Measurements from ENCODE around the gene KCNJ12. TPM values are rescaled to one million over a fixed set of nuclear protein-coding genes. Genes with fewer than 3 reads are reported as not detected.

The KCNJ12 gene
- total RNA-seq, 4 donors from 2014 or later: 0.84 to 2.4 (median 1.7) TPM

DNA sequence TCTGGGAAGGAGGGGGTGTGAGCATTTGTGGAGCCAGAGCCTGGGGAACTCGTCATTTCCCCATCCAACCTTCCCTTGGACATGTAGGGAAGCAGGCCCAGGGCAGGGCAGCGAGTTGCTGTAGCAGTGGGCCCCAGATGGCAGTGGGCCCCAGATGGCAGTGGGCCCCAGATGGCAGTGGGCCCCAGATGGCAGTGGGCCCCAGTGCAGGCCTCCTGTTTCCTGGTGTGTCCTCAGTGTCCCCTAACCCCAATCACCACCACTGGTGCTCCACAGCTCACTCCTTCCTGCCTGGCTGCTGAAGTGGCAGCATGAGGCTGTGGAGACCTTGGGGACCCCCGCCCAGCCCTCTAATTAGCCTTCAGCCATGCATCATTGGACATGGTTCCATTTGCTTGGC, 4.5 kb downstream of the KCNJ12 start:
- TF ChIP-seq, protein P1, sequence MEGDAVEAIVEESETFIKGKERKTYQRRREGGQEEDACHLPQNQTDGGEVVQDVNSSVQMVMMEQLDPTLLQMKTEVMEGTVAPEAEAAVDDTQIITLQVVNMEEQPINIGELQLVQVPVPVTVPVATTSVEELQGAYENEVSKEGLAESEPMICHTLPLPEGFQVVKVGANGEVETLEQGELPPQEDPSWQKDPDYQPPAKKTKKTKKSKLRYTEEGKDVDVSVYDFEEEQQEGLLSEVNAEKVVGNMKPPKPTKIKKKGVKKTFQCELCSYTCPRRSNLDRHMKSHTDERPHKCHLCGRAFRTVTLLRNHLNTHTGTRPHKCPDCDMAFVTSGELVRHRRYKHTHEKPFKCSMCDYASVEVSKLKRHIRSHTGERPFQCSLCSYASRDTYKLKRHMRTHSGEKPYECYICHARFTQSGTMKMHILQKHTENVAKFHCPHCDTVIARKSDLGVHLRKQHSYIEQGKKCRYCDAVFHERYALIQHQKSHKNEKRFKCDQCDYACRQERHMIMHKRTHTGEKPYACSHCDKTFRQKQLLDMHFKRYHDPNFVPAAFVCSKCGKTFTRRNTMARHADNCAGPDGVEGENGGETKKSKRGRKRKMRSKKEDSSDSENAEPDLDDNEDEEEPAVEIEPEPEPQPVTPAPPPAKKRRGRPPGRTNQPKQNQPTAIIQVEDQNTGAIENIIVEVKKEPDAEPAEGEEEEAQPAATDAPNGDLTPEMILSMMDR (IDR thresholded peaks at IDR 0.05): no peak
- TF ChIP-seq EP300 (IDR thresholded peaks at IDR 0.05) (no peak), POLR2A (IDR thresholded peaks at IDR 0.05) (no peak)
- no peak overlapping the region for H3K27ac ChIP-seq
- no peak for DNase-seq (ENCODE audit: low spot score in 2 of 2)
- no peak overlapping the region for H3K4me3 ChIP-seq
- no peaks in the 10 kb centered on the region for H3K9me3 ChIP-seq
- WGBS, 2 donors: 81 to 95% methylated on average over 3 of the region's 3 CpGs
- no peaks in the 10 kb centered on the region for H3K36me3 ChIP-seq
- H3K27me3 ChIP-seq: peaks cover 0 to 55% of the 10 kb centered on the region in 2 donors
- peaks cover 0 to 34% (median 15%) of the 10 kb centered on the region in 4 donors for H3K4me1 ChIP-seq

DNA sequence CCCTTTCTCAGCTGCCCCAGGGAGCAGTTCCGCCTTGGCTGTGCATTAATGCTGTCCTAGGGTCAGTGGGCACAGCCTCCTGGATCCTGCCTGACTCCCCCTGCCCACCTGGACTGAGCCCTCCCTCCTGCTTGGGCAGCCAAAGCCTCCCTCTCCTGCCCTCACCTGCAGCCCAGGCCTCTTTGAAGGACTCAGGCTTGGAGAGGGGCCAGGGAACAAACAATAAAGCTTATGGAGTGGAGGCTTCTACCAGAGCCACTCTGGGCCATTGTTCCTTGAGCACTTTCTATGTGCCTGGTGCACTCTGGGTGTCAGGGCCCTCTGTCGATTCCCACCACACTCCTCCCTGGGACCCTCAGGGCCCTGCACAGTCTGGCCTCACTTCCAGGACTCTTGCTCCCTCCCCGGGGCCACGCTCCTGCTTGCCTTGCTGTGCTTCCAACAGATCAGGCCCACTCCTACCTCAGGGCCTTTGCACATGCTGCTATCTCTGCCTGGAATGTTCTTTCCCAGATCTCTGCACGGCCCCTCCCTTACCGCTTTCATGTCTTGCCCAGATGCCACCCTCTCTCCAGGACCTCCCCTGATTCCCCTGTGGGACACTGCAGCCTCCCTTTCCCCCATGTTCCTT, 5.0 kb downstream of the KCNJ12 start:
- TF ChIP-seq POLR2A (IDR thresholded peaks at IDR 0.05) (no peak), EP300 (IDR thresholded peaks at IDR 0.05) (no peak)
- TF ChIP-seq, protein P1 (IDR thresholded peaks at IDR 0.05): no peak
- H3K4me3 ChIP-seq: no peak overlapping the region
- DNase-seq (ENCODE audit: low spot score in 2 of 2): no peak
- H3K4me1 ChIP-seq: peaks cover 0 to 29% (median 15%) of the 10 kb centered on the region in 4 donors
- peaks cover 0 to 51% of the 10 kb centered on the region in 2 donors for H3K27me3 ChIP-seq
- H3K9me3 ChIP-seq: no peaks in the 10 kb centered on the region
- H3K36me3 ChIP-seq: no peaks in the 10 kb centered on the region
- WGBS, 2 donors: 88 to 93% methylated on average over 6 of the region's 6 CpGs
- H3K27ac ChIP-seq: no peak overlapping the region

- Histone ChIP-seq H3K4me1 (peaks cover 0 to 12% (median 5%) of the 10 kb centered on the region in 4 donors), H3K9me3 (no peaks in the 10 kb centered on the region), H3K36me3 (no peaks in the 10 kb centered on the region), H3K4me3 (no peak overlapping the region), H3K27me3 (peaks cover 0 to 41% of the 10 kb centered on the region in 2 donors), H3K27ac (no peak overlapping the region)
- TF ChIP-seq, protein P1 (IDR thresholded peaks at IDR 0.05): no peak
- TF ChIP-seq POLR2A (IDR thresholded peaks at IDR 0.05): no peak
- no peak for TF ChIP-seq EP300 (IDR thresholded peaks at IDR 0.05)
- WGBS, 2 donors: 49 to 58% methylated on average over 22 to 27 of the region's 29 CpGs
- no peak for DNase-seq (ENCODE audit: low spot score in 2 of 2)
Measured at GRCh38 chr17:21382560-21383495, 6.7 kb downstream of the KCNJ12 start.

- 46 to 66% methylated on average over 3 to 8 of the region's 10 CpGs for WGBS, 2 donors
Measured at GRCh38 chr17:21385281-21385845, 9.2 kb downstream of the KCNJ12 start.

More at GRCh38 chr17:21385281-21385845, 9.2 kb downstream of the KCNJ12 start:
- H3K36me3 ChIP-seq: no peaks in the 10 kb centered on the region
- TF ChIP-seq, protein P1 (IDR thresholded peaks at IDR 0.05): no peak
- no peak for TF ChIP-seq POLR2A (IDR thresholded peaks at IDR 0.05)
- no peak for TF ChIP-seq EP300 (IDR thresholded peaks at IDR 0.05)
- H3K4me1 ChIP-seq: no peaks in the 10 kb centered on the region
- H3K27me3 ChIP-seq: peaks cover 0 to 18% of the 10 kb centered on the region in 2 donors
- DNase-seq (ENCODE audit: low spot score in 2 of 2): no peak
- H3K4me3 ChIP-seq: no peak overlapping the region
- H3K27ac ChIP-seq: no peak overlapping the region
- no peaks in the 10 kb centered on the region for H3K9me3 ChIP-seq
